SK-N-MC (cell line): ENCODE data around the gene IZUMO4.
"Not testable (repeated sequence)": the region's sequence is repeated elsewhere in the genome, so short reads cannot be mapped to it uniquely, and the experiment has no call there.

Experiments
- EZH2 ChIP-seq: fragments of 200-600 bp; sonication (generic); IDR thresholded peaks from one replicate; pipeline ENCODE4 v1.6.1; 2017; ENCODE audit warnings: antibody characterized with exemption
- FOXP2 ChIP-seq: optimal IDR thresholded peaks from 2 replicates; pipeline ENCODE3; 2011; ENCODE audit warnings: mild to moderate bottlenecking, moderate library complexity; ENCODE audit not compliant: insufficient read depth; ENCODE audit errors: extremely low read length, control extremely low read depth
- POLR2AphosphoS5 ChIP-seq: IDR thresholded peaks from 2 replicates; pipeline ENCODE4 v1.6.1; 2012; ENCODE audit warnings: mild to moderate bottlenecking, low read depth, low read length, borderline replicate concordance

DNA sequence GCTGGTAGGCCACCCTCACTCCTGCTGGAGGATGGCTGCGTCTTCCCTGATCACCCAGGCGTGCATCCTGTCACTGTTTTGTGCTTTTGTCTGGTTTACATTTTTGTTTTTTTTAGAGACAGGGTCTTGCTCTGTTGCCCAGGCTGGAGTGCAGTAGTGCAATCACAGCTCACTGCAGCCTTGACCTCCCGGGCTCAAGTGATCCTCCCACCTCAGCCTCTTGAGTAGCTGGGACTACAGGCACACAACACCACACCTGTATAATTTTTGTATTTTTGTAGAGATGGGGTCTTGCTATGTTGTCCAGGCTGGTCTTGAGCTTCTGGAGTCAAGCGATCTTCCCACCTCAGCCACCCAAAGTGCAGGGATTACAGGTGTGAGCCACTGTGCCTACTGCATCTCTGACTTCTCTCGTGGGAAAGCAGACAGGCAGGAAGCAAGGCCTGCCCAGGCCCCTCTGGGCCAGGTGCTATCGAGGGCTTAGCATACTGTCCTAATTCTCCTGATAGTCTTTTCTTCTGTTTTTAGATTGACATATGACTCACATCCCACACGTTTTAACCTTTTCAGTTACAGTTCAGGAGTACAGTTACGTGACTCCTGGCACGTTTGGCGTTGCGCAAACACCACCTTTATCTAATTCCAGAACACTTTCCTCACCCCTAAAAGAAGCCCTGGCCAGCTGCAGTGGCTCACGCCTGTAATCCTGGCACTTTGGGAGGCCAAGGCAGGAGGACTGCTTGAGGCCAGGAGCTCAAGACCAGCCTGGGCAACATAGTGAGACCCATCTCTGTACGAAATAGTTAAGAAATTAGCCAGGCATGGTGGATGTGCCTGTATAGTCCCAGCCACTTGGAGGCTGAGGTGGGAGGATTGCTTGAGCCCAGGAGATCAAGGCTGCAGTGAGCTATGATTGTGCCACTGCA, 9.8 kb upstream of the IZUMO4 start:
- TF ChIP-seq EZH2, POLR2AphosphoS5, FOXP2: not testable (repeated sequence)
